Spleen (tissue), 3 donors: Measurements from ENCODE around the gene OSBPL9.

Experiments
- POLR2A ChIP-seq, 3 donors: fragments of 450-650 bp; IDR thresholded peaks; one replicate each; pipeline ENCODE4 v1.5.1; 2017; ENCODE audit warnings: antibody characterized with exemption in 3 of 3, mild to moderate bottlenecking in 1 of 3
- POLR2AphosphoS5 ChIP-seq, 3 donors: sonication (generic); formaldehyde crosslinking; IDR thresholded peaks; one replicate each; pipeline ENCODE4 v1.5.1; 2017; ENCODE audit warnings: antibody characterized with exemption in 3 of 3

GRCh38 chr1:51620470-51620869 lies 3.6 kb downstream of the OSBPL9 start:
- TF ChIP-seq POLR2AphosphoS5 (IDR thresholded peaks at IDR 0.05) (no peak), POLR2A (IDR thresholded peaks at IDR 0.05) (no peak)
